OCI-LY1 (cell line): ENCODE results near the gene ALMS1.
"Not testable (repeated sequence)": the region's sequence is repeated elsewhere in the genome, so short reads cannot be mapped to it uniquely, and the experiment has no call there.

Experiments used
- H2AFZ ChIP-seq: fragments of 200-600 bp; sonication (generic), shearing (Covaris generic); 2 replicates; pipeline ENCODE4 v1.6.0; 2014; ENCODE audit warnings: antibody characterized with exemption, mild to moderate bottlenecking, low read length
- H3F3A ChIP-seq: fragments of 200-600 bp; sonication (generic), shearing (Covaris generic); 2 replicates; pipeline ENCODE4 v1.6.0; 2014; ENCODE audit warnings: mild to moderate bottlenecking, antibody characterized with exemption, low read length, moderate library complexity; ENCODE audit not compliant: insufficient read depth
- H3K27ac ChIP-seq: fragments of 200-600 bp; sonication (generic); 2 replicates; pipeline ENCODE4 v1.5.1; 2014; ENCODE audit warnings: low read length, mixed run types, mild to moderate bottlenecking, low read depth; ENCODE audit not compliant: poor library complexity, severe bottlenecking
- H3K27me3 ChIP-seq: fragments of 200-600 bp; sonication (generic); 2 replicates; pipeline ENCODE4 v1.6.0; 2014; ENCODE audit warnings: antibody characterized with exemption, mild to moderate bottlenecking, low read length, moderate library complexity; ENCODE audit not compliant: insufficient read depth
- H3K36me3 ChIP-seq: fragments of 200-600 bp; sonication (generic); 2 replicates; pipeline ENCODE4 v1.6.1; 2014; ENCODE audit warnings: mild to moderate bottlenecking, antibody characterized with exemption, low read length, moderate library complexity, mixed read lengths; ENCODE audit not compliant: insufficient read depth
- H3K4me1 ChIP-seq: fragments of 200-600 bp; sonication (generic); 2 replicates; pipeline ENCODE4 v1.5.1; 2014; ENCODE audit warnings: mild to moderate bottlenecking, low read length, moderate library complexity; ENCODE audit not compliant: insufficient read depth, severe bottlenecking
- H3K4me2 ChIP-seq: fragments of 200-600 bp; sonication (generic), shearing (Covaris generic); 2 replicates; pipeline ENCODE4 v1.6.1; 2014; ENCODE audit warnings: low read length
- H3K4me3 ChIP-seq: fragments of 200-600 bp; sonication (generic); 2 replicates; pipeline ENCODE4 v1.5.1; 2014; ENCODE audit warnings: low read length, low read depth, mild to moderate bottlenecking, mixed read lengths; ENCODE audit not compliant: poor library complexity, severe bottlenecking
- H3K79me2 ChIP-seq: fragments of 200-600 bp; shearing (Covaris generic); 2 replicates; pipeline ENCODE4 v1.6.1; 2016; ENCODE audit warnings: mixed run types, low read length, mixed read lengths; ENCODE audit not compliant: insufficient read depth
- H3K9ac ChIP-seq: fragments of 200-600 bp; sonication (generic), shearing (Covaris generic); 2 replicates; pipeline ENCODE4 v1.6.1; 2014; ENCODE audit warnings: mild to moderate bottlenecking, low read length, mixed read lengths
- H3K9me2 ChIP-seq: fragments of 200-600 bp; sonication (generic), shearing (Covaris generic); 2 replicates; pipeline ENCODE4 v1.6.1; 2014; ENCODE audit warnings: low read depth, mild to moderate bottlenecking, low read length, mixed read lengths
- H3K9me3 ChIP-seq: fragments of 200-600 bp; shearing (Covaris generic); 2 replicates; pipeline ENCODE4 v1.6.1; 2014; ENCODE audit warnings: low read length, mixed read lengths
- H4K20me1 ChIP-seq: fragments of 200-600 bp; sonication (generic), shearing (Covaris generic); 2 replicates; pipeline ENCODE4 v1.6.0; 2016; ENCODE audit warnings: mild to moderate bottlenecking, low read length; ENCODE audit not compliant: insufficient read depth
- CTCF ChIP-seq: fragments of 200-600 bp; sonication (generic), shearing (Covaris generic); IDR thresholded peaks from 2 replicates; pipeline ENCODE4 v1.5.1; 2017; ENCODE audit warnings: mild to moderate bottlenecking, antibody characterized with exemption, low read length, moderate library complexity, mixed read lengths
- EZH2 ChIP-seq: fragments of 200-600 bp; sonication (generic), shearing (Covaris generic); IDR thresholded peaks from 2 replicates; pipeline ENCODE4 v1.8.0; 2017; ENCODE audit warnings: borderline replicate concordance, mixed run types, mild to moderate bottlenecking, antibody characterized with exemption, low read length, moderate library complexity, mixed read lengths

Gene ALMS1

GRCh38 chr2:73489053-73489452 lies 103.4 kb downstream of the ALMS1 start:
- no peak overlapping the region for H3K9ac ChIP-seq
- H3K27ac ChIP-seq: no peak overlapping the region
- no peak overlapping the region for H2AFZ ChIP-seq
- H3K4me3 ChIP-seq: no peak overlapping the region
- no peaks in the 10 kb centered on the region for H3K4me1 ChIP-seq
- no peaks in the 10 kb centered on the region for H3K27me3 ChIP-seq
- H3K79me2 ChIP-seq: no peaks in the 10 kb centered on the region
- H3F3A ChIP-seq: no peaks in the 10 kb centered on the region
- no peaks in the 10 kb centered on the region for H4K20me1 ChIP-seq
- no peaks in the 10 kb centered on the region for H3K9me2 ChIP-seq
- H3K4me2 ChIP-seq: no peak overlapping the region
- H3K9me3 ChIP-seq: no peaks in the 10 kb centered on the region
- H3K36me3 ChIP-seq: peaks cover 47% of the 10 kb centered on the region
- TF ChIP-seq EZH2: no peak
- TF ChIP-seq CTCF: no peak

- TF ChIP-seq CTCF: no peak
- TF ChIP-seq EZH2: no peak
- Histone ChIP-seq H3K27ac (no peak overlapping the region), H3K79me2 (no peaks in the 10 kb centered on the region), H3K9me3 (no peaks in the 10 kb centered on the region), H3K36me3 (peaks cover 27% of the 10 kb centered on the region), H2AFZ (no peak overlapping the region), H3K27me3 (no peaks in the 10 kb centered on the region), H3K4me1 (no peaks in the 10 kb centered on the region), H3K9ac (no peak overlapping the region), H3K4me2 (no peak overlapping the region), H3K9me2 (no peaks in the 10 kb centered on the region), H4K20me1 (no peaks in the 10 kb centered on the region), H3F3A (no peaks in the 10 kb centered on the region), H3K4me3 (no peak overlapping the region)
Observed at GRCh38 chr2:73494031-73494430, 108.4 kb downstream of the ALMS1 start.

GRCh38 chr2:73503992-73504570 lies 118.4 kb downstream of the ALMS1 start:
- no peak for TF ChIP-seq CTCF
- no peak for TF ChIP-seq EZH2
- H3K9ac ChIP-seq: no peak overlapping the region
- H3K27me3 ChIP-seq: no peaks in the 10 kb centered on the region
- no peaks in the 10 kb centered on the region for H4K20me1 ChIP-seq
- no peaks in the 10 kb centered on the region for H3F3A ChIP-seq
- H3K9me3 ChIP-seq: no peaks in the 10 kb centered on the region
- no peaks in the 10 kb centered on the region for H3K4me1 ChIP-seq
- H3K9me2 ChIP-seq: no peaks in the 10 kb centered on the region
- H3K79me2 ChIP-seq: no peaks in the 10 kb centered on the region
- no peak overlapping the region for H3K4me2 ChIP-seq
- H2AFZ ChIP-seq: no peak overlapping the region
- H3K27ac ChIP-seq: no peak overlapping the region
- no peak overlapping the region for H3K4me3 ChIP-seq
- H3K36me3 ChIP-seq: no peaks in the 10 kb centered on the region

- not testable (repeated sequence) for H3K9me3 ChIP-seq, H3K4me2 ChIP-seq, H3F3A ChIP-seq, H3K79me2 ChIP-seq, H3K4me1 ChIP-seq, H2AFZ ChIP-seq, H3K27me3 ChIP-seq, H3K27ac ChIP-seq, H3K4me3 ChIP-seq, H3K9ac ChIP-seq, H3K36me3 ChIP-seq, H4K20me1 ChIP-seq, H3K9me2 ChIP-seq
Observed at GRCh38 chr2:73504850-73505249, 119.2 kb downstream of the ALMS1 start.
